ENCODE results near the gene ZMIZ2.

ZMIZ2 gene

GRCh38 chr7:44805950-44806349, 57.3 kb downstream of the ZMIZ2 start:
- DNase-seq, result no peak

- DNase-seq, result no peak
These were observed 60.3 kb downstream of the ZMIZ2 start for GRCh38 chr7:44808914-44809393.

GRCh38 chr7:44811093-44811492, 62.4 kb downstream of the ZMIZ2 start:
- no peak for DNase-seq

- no peak for DNase-seq
These were observed 62.9 kb downstream of the ZMIZ2 start for GRCh38 chr7:44811571-44811970.

GRCh38 chr7:44814919-44815318, 66.3 kb downstream of the ZMIZ2 start:
- no peak for DNase-seq

- DNase-seq, result no peak
These were observed 70.6 kb downstream of the ZMIZ2 start for GRCh38 chr7:44819292-44819691.

All from CD4-positive, alpha-beta T cell treated with Interleukin-4 for 4 hours (primary cell).